CD4-positive, alpha-beta T cell treated with Interleukin-6 at 100 ng/mL for 8 hours (primary cell): ENCODE results near the gene GCHFR.

Experiments
- DNase-seq: peaks from one replicate; pipeline ENCODE4 v3.0.0-alpha.2; 2020; ENCODE audit warnings: mixed read lengths, low spot score

Gene GCHFR

DNA sequence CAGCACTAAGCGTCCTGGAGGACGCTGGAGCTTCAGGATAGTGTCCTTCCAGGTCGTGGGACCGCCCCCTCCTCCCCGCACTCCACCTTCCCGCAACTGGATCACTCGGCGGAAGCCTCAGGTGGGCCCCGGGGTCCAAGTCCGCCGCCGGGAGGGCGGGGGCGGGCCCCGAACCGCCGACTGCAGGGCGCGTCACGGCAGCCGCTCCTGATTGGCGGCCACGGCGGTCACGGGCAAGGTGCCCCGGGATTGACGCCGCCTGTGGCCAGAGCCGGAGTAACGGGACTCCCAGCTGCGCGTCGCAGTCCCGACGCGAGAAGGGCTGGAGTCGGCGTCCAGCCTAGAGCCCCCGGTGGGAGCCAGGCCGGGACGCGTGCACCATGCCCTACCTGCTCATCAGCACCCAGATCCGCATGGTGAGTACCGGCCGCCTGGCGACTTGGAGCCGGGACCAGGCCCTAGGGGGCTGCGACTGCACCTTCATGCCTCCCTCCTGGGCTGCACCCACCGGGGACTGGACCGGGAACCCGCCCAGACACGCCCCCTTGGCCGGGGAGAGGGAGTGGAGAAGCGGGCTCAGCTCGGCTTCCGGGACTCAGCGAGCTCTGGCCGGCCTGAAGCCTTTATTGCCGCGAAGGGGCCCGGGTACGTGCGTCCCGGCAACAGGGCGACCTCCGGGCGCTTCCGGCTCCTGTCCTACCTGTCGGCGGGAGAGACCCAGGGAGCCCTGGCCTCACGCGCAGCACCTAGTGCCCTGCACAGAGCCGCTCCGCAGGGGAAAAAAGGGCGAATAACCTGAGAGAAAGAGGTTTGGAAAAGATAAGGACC is at the start of gene GCHFR:
GCHFR (plus strand) TSS at position 268 of the 828 bp plus-strand sequence; CDS start at position 381, 113 bp downstream.
- peak; percentile 62 for DNase-seq

DNA sequence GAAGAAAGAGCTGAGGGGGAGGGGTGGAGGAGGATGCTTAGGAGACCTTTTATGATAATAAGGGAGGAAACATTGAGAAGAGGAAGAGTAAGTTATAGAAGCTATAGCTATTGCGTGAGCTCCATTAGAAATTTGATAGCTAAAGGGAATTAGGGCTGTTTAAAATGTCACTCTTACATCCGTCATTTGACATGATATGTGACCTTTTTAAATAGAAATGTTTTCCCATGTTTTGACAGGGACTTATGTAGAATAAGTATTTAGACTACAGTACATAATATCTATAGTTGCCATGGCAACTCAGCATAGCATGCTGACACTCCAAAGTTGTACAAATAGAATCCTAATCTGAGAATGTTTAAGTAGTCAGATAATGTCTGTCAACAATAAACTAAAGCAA is 49.7 kb upstream of the GCHFR start:
- DNase-seq = no peak

DNA sequence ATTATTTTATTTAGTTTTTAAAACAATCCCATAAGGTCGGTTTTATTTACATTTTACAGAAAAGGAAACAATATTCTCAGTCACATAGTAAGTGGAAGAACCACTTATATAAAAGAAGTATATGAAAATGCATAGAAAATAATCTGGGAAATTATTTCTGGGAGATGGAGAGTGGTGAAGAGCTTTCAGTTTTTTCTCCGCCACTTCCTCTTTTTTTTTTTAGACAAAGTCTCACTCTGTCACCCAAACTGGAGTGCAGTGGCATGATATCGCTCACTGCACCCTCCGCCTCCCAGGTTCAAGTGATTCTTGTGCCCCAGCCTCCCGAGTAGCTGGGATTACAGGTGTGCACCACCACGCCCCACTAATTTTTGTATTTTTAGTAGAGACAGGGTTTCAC is 47.7 kb upstream of the GCHFR start:
- DNase-seq = no peak

DNA sequence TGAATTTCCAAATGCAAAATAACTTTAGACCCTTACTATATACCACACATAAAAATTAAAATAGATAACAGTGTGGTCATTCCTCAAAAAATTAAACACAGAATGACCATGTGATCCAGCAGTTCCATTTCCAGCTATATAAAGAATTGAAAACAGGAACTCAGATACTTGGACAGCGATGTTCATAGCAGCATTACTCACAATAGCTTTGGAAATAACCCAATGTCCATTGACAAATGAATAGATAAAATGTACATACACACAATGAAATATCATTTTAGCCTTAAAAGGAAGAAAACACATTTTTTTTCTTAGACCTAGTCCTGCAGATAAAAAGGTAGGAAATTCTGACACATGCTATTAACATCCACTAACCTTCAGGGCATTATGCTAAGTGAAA is 42.2 kb upstream of the GCHFR start:
- no peak for DNase-seq

DNA sequence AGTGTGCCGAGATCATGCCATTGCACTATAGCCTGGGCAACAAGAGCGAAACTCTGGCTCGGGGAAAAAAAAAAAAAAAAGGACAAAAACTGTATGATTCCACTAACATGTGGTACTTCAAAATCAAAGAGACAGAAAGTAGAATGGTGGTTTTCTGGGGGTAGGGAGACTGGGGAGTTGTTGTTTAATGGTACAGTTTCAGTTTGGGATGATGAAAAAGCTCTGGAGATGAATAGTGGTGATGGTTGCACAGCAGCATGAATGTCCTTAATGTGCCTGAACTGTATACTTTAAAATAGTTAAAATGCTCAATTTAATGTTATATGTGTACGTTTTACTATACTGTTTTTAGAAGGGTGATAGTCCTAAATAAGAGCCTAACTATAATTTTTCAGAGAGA is 41.5 kb upstream of the GCHFR start:
- no peak for DNase-seq

DNA sequence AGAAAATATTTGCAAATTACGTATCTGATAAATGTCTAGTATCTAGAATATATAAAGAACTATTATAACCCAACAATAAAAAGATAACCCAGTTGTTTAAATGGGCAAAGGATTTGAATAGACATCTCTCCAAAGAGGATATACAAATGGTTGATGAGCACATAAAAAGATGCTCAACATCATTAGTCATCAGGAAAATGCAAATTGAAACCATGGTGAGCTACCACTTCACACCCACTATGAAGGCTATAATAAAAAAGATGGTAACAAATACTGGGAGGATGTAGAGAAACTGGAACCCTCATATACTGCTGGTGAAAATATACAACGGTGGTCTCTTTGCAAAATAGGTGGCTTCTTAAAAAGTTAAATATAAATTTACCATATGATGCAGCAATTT is 40.9 kb upstream of the GCHFR start:
- DNase-seq = no peak

DNA sequence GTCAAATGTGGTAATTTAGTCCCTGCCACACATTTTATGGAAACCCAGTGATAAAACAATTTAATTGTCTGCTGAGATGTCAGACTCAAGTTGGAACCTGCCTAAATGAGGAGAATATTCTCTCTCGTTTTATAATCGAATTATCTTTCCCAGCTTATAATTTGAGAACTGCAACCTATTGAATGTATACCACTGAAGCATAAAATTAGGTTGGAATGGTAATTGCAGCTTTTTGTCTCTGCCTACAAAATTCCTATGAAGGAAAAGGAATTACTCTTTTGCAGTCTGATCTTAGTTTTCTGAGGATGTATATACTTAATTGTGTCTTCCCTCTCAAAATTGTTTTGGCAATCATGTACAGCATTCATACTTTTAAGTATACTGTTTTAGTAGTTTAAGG is 39.9 kb upstream of the GCHFR start:
- DNase-seq = no peak

DNA sequence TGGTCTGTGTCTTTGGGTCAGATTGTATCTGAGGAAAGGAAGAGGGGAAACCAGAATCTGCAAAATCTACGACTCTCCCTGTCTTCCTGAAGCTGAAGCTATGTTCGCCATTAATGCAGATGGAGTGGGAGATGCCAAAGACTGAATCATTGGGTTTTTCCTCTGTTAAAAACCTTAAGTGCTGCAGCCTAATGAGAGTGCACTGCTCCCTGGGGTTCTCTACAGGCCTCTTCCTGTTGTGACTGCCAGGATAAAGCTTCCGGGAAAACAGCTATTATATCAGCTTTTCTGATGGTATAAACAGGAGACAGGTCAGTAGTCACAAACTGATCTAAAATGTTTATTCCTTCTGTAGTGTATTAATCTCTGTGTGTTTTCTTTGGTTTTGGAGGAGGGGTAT is 32.8 kb upstream of the GCHFR start:
- no peak for DNase-seq

DNA sequence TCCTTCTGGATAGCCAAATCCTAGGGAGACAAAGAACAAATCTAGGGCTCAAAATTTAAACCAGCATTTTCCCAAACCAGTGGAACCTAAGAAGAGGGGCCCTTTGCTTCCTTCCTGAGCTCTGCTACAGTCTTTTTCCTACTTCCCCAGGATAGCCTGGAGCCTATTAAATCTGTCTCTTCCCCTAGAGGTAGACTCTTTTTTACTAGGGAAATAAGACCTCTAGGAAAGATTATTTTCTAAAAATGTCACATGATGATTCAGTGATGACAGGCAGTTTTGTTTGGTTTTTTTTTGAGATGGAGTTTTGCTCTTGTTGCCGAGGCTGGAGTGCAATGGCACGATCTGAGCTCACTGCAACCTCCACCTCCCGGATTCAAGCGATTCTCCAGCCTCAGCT is 27.3 kb upstream of the GCHFR start:
- DNase-seq = no peak

DNA sequence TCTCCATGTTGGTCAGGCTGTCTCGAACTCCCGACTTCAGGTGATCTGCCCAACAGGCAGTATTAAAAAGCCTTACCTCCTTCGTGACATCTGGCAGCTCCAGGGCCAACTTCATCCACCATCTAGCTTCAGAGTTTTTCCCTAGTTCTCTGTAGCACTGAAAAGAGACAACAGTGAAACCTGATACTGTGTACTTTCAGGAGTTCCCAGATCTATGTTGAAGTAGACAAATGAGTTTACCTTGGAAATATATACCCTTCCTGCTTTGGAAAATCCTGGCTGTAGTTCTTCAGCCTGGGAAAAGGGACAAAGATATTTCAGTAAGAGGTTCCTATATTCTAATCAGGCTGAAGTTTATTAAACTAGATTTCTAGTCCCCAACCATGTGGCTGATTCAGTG is 26.8 kb upstream of the GCHFR start:
- DNase-seq = no peak

DNA sequence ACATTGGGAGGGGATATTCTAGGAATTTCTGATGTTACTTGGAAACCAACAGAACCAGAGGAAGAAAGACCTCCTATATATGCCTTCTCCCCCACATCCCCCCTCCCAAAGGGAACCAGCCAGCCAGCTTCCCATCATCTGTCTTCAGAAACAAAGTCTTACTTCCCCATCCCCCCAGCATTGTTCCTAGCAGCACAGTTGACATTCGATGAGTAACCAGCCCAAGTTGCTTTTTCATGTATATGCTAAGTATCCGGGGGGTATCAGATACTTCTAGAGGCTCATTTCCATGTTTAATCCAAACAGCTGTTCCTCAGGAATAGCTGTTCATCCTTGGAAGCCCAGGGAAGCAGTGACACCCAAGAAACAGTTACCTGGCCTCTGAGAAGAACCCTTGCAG is 24.8 kb upstream of the GCHFR start:
- no peak for DNase-seq

DNA sequence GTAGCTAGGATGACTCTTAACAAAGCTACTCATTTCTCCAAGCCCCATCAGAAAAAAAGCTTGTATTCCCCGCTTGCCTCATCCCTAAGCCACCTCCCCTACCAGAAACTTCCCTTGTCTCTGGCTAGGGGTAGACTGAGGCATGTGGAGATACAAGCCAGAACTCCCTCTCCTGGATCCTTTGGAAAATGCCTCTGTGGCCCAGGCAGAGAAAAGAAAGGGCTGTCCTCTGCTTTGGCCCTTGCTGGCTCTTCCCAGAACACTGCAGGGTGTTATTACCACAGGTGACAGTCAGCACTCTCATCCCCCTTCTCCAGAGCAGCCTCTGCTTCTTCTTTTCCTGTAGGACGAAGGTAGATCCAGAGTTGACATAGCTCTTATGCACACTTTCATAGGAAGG is 24.0 kb upstream of the GCHFR start:
- no peak for DNase-seq

DNA sequence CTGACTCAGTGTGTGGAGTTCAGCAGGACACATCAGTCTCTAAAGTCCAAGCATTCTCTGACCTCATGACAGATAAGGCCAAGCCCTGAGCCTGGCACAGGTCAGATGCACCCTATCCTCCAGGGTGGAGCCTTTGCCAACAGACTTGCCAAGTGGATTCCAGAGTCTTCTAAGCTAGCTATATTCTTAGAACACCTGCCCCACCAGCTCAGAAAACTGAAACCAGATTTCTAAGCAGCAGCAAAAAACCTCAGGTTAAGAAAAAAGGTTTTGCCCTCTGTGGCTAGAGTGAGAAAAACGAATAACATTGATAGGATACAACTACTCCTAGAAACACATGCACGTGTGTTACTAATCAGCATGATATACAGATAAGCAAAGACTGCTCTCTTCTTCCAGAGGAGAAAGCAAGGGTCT is 20.4 kb upstream of the GCHFR start:
- no peak for DNase-seq

DNA sequence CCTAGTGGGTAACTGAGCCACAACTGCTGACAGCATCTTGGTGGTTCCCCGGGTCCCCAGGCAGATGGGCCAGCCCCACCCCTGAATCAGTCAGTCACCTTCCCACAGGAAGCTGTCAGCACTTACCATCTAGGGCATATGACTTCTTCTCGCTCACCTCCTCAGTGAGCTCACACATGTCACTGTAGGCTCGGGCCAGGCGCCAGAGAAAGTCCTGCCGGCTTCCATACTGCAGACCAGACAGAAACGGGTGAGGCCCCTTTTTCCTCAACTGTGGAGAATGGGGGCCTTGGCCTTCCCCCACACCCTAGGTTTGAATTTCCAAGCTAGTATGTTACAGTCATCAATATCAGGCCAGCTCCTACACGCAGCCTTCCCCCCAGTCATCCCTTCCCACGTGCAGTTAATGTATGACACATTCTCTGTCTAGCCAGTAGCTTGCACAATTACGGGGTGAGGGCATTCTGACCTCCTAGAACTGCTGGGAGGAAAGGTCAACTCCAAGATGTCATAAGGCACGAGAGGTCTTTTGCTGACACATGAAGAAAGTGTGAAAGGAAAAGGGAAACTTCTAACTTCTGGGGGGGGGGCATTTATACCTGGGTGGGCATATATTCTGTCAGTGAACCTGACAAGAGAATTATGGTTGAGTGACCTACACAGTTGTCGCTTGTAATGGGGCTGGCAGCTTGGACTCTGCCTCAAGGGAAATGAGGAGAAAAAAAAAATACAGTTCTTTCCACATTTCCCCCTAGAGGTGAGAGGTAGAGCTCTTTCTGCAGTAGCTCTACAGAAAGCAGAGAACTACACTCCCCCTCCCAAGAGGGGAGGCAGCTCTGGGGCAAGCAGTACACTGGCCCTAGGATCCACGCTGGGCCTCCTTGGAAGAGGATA is 19.7 kb upstream of the GCHFR start:
- peak; percentile 68 for DNase-seq

DNA sequence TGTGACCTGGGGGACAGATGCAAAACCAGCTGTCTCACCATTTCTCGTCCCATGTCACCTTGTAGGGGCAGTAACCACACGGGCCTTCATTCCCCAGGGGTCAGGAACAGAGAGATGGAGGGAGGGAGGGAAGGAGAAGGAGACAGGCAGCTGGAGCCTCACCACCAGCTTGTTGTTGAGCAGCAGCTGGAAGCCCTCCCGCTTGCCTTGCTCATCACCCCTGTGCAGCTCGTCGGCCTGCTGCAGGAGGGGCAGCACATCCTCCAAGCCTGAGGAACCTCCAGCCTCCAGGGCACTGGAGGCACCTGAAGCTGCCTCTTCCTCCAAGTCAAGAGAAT is 19.1 kb upstream of the GCHFR start:
- DNase-seq = no peak

DNA sequence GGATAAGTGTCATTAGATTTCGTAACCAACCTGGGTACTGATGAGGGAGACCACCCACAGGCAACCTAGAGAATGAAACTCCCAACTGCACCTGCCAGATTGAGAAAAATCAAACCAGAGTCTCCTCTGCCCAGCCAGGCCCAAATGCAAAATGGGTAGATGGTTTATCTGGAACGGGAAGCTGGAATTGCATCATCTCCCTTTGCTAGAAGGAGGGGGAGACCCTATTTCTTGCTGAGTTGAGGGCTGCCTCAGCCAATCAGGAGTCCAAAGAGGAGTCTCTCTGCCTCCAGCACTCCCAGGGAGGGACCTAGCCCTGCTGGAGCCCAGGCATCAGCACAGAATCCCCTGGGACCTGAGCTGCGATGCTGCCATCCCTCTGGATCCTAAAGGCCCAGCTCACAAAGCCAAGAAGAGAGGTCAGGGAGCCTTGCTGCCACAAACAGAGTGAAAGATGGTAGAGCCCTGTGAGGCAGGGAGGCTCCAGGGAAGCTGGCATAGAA is 16.9 kb upstream of the GCHFR start:
- DNase-seq = no peak

DNA sequence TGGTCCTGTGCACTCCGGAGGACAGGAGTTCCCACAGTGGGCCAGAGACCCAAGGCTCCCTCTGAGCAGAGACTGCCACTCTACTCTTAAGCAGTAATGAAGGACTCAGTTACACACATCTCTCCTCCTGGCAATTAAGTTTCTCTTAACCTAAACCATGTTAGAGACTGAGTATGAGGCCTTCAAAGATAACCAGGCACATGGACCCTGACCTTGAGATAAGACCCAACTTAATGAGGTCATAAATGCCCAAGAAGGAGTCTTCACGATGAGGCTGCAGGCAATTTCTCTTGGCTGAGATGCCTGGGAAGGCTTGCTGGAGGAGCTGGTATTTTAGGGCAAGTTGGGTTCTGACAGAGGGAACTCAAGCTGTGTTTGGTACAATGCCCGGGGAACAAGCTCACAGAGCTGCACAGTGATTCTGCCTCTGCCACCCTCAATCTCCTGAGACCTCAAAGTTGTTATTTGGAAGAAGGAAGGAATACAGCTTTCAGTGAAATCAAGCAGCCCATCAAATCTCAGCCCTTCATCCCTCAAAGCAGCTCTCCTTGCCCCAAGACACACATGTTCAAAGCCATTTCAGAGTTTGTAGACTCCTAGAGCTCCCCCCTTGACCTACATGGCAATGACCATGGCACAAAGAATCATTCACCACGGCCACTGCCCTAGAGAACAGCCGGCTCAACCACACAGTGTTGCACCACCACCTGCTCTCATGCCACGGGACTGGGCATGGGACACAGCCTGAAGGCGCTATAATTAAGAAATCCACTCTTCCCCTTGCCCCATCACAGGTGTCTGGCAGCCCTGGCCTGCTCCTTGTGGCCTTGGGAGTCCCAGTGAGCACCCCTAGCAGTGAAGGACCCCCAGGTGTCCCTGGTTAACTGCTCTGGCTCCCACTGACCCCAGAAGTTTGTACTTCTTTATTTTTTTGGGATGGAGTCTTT is 15.9 kb upstream of the GCHFR start:
- no peak for DNase-seq

DNA sequence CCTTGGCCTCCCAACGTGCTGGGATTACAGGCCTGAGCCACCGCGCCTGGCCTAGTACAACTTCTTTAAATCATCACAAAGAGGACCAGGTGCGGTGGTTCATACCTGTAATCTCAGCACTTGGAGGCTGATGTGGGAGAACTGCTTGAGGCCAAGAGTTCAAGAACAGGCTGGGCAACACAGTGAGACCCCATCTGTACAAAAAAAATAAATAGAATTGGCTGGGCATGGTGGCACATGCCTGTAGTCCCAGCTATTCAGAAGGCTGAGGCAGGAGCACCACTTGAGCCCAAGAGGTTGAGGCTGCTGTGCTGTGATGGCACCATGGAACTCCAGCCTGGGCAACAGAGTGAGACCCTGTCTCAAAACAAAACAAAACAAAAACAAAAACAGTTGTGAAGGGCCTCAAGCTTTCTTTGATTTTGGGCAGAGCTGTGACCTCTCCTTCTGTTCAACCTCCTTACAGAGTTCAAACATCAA is 14.7 kb upstream of the GCHFR start:
- no peak for DNase-seq

DNA sequence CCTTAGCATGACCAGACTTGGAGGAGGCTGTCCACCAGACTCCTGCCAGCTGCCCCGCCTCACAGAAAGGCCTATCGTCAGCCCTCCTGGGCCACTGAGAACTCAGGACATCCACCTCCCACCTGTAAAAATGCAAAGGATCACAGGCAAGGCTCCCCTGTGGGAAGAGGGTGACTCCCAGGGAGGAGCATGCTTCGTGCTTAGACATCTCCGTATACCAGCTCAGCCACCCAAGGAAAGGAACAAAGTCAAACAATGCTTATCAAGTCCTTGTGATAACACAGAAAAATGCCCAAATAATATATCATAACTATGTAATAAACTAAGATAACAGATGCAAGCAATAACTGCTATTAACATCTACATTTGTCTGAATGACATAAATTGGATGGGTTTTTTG is 13.0 kb upstream of the GCHFR start:
- DNase-seq = no peak

DNA sequence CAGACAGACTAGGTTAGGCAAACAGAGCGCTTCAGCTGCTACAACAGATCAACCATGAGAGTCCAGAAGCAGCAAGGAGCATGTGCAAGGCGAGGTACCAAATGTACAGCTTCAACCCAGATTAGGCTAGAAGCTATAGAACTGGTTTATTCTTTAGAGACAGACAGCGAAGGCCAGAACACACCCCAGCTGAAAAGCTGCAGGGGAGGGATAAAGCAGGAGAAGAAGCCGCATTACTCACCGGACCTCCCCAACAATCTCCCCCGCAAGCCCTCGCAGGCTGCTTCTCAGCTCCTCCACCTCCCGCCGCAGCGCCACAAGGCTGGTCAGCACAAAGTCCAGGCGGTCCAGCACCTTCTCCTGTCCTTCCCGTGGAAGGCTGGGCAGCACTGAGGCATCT is 12.1 kb upstream of the GCHFR start:
- no peak for DNase-seq

DNA sequence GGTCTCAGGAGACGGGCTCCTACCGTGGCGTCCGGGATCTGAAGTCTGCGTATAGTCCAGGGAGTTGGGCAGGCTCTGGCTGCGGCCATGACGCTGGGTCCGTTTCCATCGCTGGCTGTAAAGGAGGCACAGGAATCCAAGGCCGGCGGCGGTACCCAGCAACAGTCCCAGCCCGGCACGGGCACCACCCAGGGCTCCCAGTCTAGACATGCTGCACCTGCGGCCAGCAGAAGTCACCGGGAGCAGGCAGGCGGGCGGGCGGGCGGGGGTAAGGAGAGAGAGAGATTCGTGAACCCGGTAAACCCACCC is 9.3 kb upstream of the GCHFR start:
- no peak for DNase-seq
